ENCODE data around the gene ELF2.
"Not testable (repeated sequence)": the region's sequence is repeated elsewhere in the genome, so short reads cannot be mapped to it uniquely, and the experiment has no call there.

Gene ELF2

GRCh38 chr4:139048026-139048425 is 129.0 kb downstream of the ELF2 start:
- CTCF ChIA-PET = interaction anchor here (0.6 kb wide), 1 partner anchor 14 kb away, joined by 3 read pairs; no protein-coding TSS in a partner anchor
- DNase-seq = no peak
- no peaks in the 10 kb centered on the region for H3K9me3 Mint-ChIP-seq
- H3K4me1 Mint-ChIP-seq = no peaks in the 10 kb centered on the region
- H3K4me3 Mint-ChIP-seq = no peak overlapping the region
- H3K36me3 Mint-ChIP-seq = peaks cover 47% of the 10 kb centered on the region
- H3K27me3 Mint-ChIP-seq = no peaks in the 10 kb centered on the region
- H3K27ac Mint-ChIP-seq = no peak overlapping the region

GRCh38 chr4:139044291-139044690 is 132.7 kb downstream of the ELF2 start:
- H3K36me3 Mint-ChIP-seq = peaks cover 47% of the 10 kb centered on the region
- H3K27ac Mint-ChIP-seq = no peak overlapping the region
- H3K9me3 Mint-ChIP-seq = no peaks in the 10 kb centered on the region
- CTCF ChIA-PET = interaction anchor here (0.7 to 2.6 kb wide), 2 partner anchors 14 to 16 kb away, joined by 3 to 8 read pairs; no protein-coding TSS in a partner anchor
- no peaks in the 10 kb centered on the region for H3K27me3 Mint-ChIP-seq
- H3K4me1 Mint-ChIP-seq = peaks cover 7% of the 10 kb centered on the region
- no peak overlapping the region for H3K4me3 Mint-ChIP-seq
- no peak for DNase-seq

- Mint-ChIP-seq H3K4me3 (no peak overlapping the region), H3K9me3 (no peaks in the 10 kb centered on the region), H3K27me3 (no peaks in the 10 kb centered on the region), H3K4me1 (peaks cover 7% of the 10 kb centered on the region), H3K36me3 (peaks cover 42% of the 10 kb centered on the region), H3K27ac (no peak overlapping the region)
- DNase-seq = no peak
- CTCF ChIA-PET = interaction anchor here (1.0 kb wide), 1 partner anchor 13 kb away, joined by 4 read pairs; no protein-coding TSS in a partner anchor
Measured at GRCh38 chr4:139042981-139043460, 134.0 kb downstream of the ELF2 start.

GRCh38 chr4:139038874-139039443 is 138.1 kb downstream of the ELF2 start:
- CTCF ChIA-PET = interaction anchor here (1.0 kb wide), 1 partner anchor 9 kb away, joined by 7 read pairs; no protein-coding TSS in a partner anchor
- no peak overlapping the region for H3K27ac Mint-ChIP-seq

GRCh38 chr4:139036885-139037284 is 140.1 kb downstream of the ELF2 start:
- CTCF ChIA-PET = no interaction called here
- peaks cover 20% of the 10 kb centered on the region for H3K36me3 Mint-ChIP-seq
- no peak overlapping the region for H3K27ac Mint-ChIP-seq
- DNase-seq = no peak
- no peaks in the 10 kb centered on the region for H3K9me3 Mint-ChIP-seq
- peaks cover 7% of the 10 kb centered on the region for H3K4me1 Mint-ChIP-seq
- no peak overlapping the region for H3K4me3 Mint-ChIP-seq
- no peaks in the 10 kb centered on the region for H3K27me3 Mint-ChIP-seq

More at GRCh38 chr4:139038874-139039443, 138.1 kb downstream of the ELF2 start:
- Mint-ChIP-seq H3K4me3 (no peak overlapping the region), H3K27me3 (no peaks in the 10 kb centered on the region), H3K9me3 (no peaks in the 10 kb centered on the region), H3K4me1 (peaks cover 7% of the 10 kb centered on the region), H3K36me3 (peaks cover 29% of the 10 kb centered on the region)
- DNase-seq = no peak

GRCh38 chr4:139035650-139036049 is 141.4 kb downstream of the ELF2 start:
- CTCF ChIA-PET = interaction anchor here (0.8 kb wide), 1 partner anchor 192 kb away, joined by 3 read pairs; no protein-coding TSS in a partner anchor
- DNase-seq = no peak
- H3K27ac Mint-ChIP-seq = peak overlapping the region; percentile 11

GRCh38 chr4:139030614-139031235 is 146.3 kb downstream of the ELF2 start:
- peaks cover 7% of the 10 kb centered on the region for H3K36me3 Mint-ChIP-seq
- peak overlapping the region; percentile 0 for H3K27ac Mint-ChIP-seq
- H3K4me1 Mint-ChIP-seq = peaks cover 5% of the 10 kb centered on the region

More at GRCh38 chr4:139035650-139036049, 141.4 kb downstream of the ELF2 start:
- Mint-ChIP-seq H3K4me3 (no peak overlapping the region), H3K36me3 (peaks cover 17% of the 10 kb centered on the region), H3K27me3 (no peaks in the 10 kb centered on the region), H3K4me1 (peaks cover 6% of the 10 kb centered on the region), H3K9me3 (no peaks in the 10 kb centered on the region)

GRCh38 chr4:139029866-139030363 is 147.1 kb downstream of the ELF2 start:
- CTCF ChIA-PET = interaction anchor here (0.6 to 3.6 kb wide), 43 partner anchors 9 to 624 kb away, joined by 3 to 29 read pairs (median 4); partner anchors contain the start of genes NAA15 and NOCT
- not testable (repeated sequence) for H3K27me3 Mint-ChIP-seq, H3K4me3 Mint-ChIP-seq, H3K4me1 Mint-ChIP-seq, H3K36me3 Mint-ChIP-seq, H3K27ac Mint-ChIP-seq, H3K9me3 Mint-ChIP-seq, DNase-seq

More at GRCh38 chr4:139030614-139031235, 146.3 kb downstream of the ELF2 start:
- CTCF ChIA-PET = interaction anchor here (0.6 to 3.6 kb wide), 45 partner anchors 8 to 623 kb away, joined by 3 to 29 read pairs (median 4); partner anchors contain the start of genes NAA15 and NOCT
- DNase-seq = peak; percentile 86
- Mint-ChIP-seq H3K27me3 (no peaks in the 10 kb centered on the region), H3K4me3 (no peak overlapping the region), H3K9me3 (no peaks in the 10 kb centered on the region)

GRCh38 chr4:139028191-139028661 is 148.8 kb downstream of the ELF2 start:
- Mint-ChIP-seq H3K4me1 (peaks cover 5% of the 10 kb centered on the region), H3K27ac (no peak overlapping the region), H3K27me3 (no peaks in the 10 kb centered on the region), H3K9me3 (no peaks in the 10 kb centered on the region), H3K4me3 (no peak overlapping the region), H3K36me3 (peaks cover 3% of the 10 kb centered on the region)
- CTCF ChIA-PET = interaction anchor here (0.8 to 3.6 kb wide), 5 partner anchors 8 to 71 kb away, joined by 3 to 25 read pairs (median 4); no protein-coding TSS in a partner anchor
- DNase-seq = no peak

GRCh38 chr4:139027776-139028175 is 149.2 kb downstream of the ELF2 start:
- Mint-ChIP-seq H3K27ac (no peak overlapping the region), H3K27me3 (no peaks in the 10 kb centered on the region), H3K36me3 (peaks cover 3% of the 10 kb centered on the region), H3K4me1 (peaks cover 5% of the 10 kb centered on the region), H3K4me3 (no peak overlapping the region), H3K9me3 (no peaks in the 10 kb centered on the region)
- CTCF ChIA-PET = interaction anchor here (0.8 to 1.9 kb wide), 4 partner anchors 11 to 71 kb away, joined by 3 to 7 read pairs (median 4); no protein-coding TSS in a partner anchor
- DNase-seq = no peak

GRCh38 chr4:139025841-139026240 is 151.2 kb downstream of the ELF2 start:
- Mint-ChIP-seq H3K4me3 (no peak overlapping the region), H3K27ac (no peak overlapping the region), H3K36me3 (peaks cover 6% of the 10 kb centered on the region), H3K4me1 (peaks cover 5% of the 10 kb centered on the region), H3K9me3 (no peaks in the 10 kb centered on the region), H3K27me3 (no peaks in the 10 kb centered on the region)
- CTCF ChIA-PET = no interaction called here
- DNase-seq = no peak

- CTCF ChIA-PET = no interaction called here
- DNase-seq = no peak
- Mint-ChIP-seq H3K27me3 (no peaks in the 10 kb centered on the region), H3K4me1 (peaks cover 5% of the 10 kb centered on the region), H3K9me3 (no peaks in the 10 kb centered on the region), H3K36me3 (peaks cover 6% of the 10 kb centered on the region), H3K27ac (no peak overlapping the region), H3K4me3 (no peak overlapping the region)
Measured at GRCh38 chr4:139024686-139025085, 152.3 kb downstream of the ELF2 start.

- H3K27ac Mint-ChIP-seq = no peak overlapping the region
Measured at GRCh38 chr4:139022835-139023234, 154.2 kb downstream of the ELF2 start.

GRCh38 chr4:139021071-139021470 is 155.9 kb downstream of the ELF2 start:
- peaks cover 11% of the 10 kb centered on the region for H3K36me3 Mint-ChIP-seq
- not testable (repeated sequence) for H3K4me3 Mint-ChIP-seq, DNase-seq, H3K27ac Mint-ChIP-seq, H3K9me3 Mint-ChIP-seq, H3K27me3 Mint-ChIP-seq
- CTCF ChIA-PET = interaction anchor here (0.5 to 3.0 kb wide), 3 partner anchors 9 to 791 kb away, joined by 3 to 25 read pairs (median 3); no protein-coding TSS in a partner anchor
- peaks cover 28% of the 10 kb centered on the region for H3K4me1 Mint-ChIP-seq

More at GRCh38 chr4:139022835-139023234, 154.2 kb downstream of the ELF2 start:
- H3K4me3 Mint-ChIP-seq = no peak overlapping the region
- CTCF ChIA-PET = interaction anchor here (0.6 kb wide), 1 partner anchor 884 kb away, joined by 3 read pairs; no protein-coding TSS in a partner anchor
- H3K27me3 Mint-ChIP-seq = no peaks in the 10 kb centered on the region
- peaks cover 9% of the 10 kb centered on the region for H3K36me3 Mint-ChIP-seq
- H3K9me3 Mint-ChIP-seq = no peaks in the 10 kb centered on the region
- DNase-seq = no peak
- peaks cover 20% of the 10 kb centered on the region for H3K4me1 Mint-ChIP-seq

Data from activated naive CD4-positive, alpha-beta T cell treated with anti-CD3 and anti-CD28 coated beads, Interleukin-2, amount 10 ng/mL, durations not matched to agents 7 days and 5 days (primary cell).